OCI-M2 (cell line): ENCODE measurements around the gene ANKRD28.
"Not testable (repeated sequence)": the region's sequence is repeated elsewhere in the genome, so short reads cannot be mapped to it uniquely, and the experiment has no call there.

Experiments
- DNase-seq: peaks from one replicate; lab custom pipeline; 2025; ENCODE audit not compliant: unreplicated experiment; lab: John Stamatoyannopoulos, UW

ANKRD28 gene

GRCh38 chr3:15797642-15798303 lies at the start of gene ANKRD28:
Gene ANKRD28, minus strand, starts transcription at chr3:15797979. Its CDS starts 1,458 bp downstream, at chr3:15796521.
- DNase-seq = no peak

DNA sequence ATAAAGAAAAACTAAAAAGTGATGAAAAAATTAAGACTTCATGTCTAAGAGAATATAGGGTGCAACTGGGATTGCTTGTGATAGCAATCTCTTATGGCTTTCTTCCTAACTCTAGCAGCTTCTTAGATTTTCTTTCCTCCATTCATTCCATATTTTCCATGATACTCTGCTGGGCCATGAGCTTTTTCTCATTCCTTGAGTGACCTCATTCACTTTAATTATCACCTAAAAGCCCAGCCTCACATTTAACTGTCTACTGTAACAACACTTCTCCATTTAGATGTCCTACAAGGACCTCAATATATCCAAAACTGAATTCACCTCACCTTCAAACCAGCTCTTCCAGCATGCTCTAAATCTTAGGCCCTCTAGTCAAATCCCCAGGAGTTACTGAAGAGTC lies 49.5 kb upstream of the ANKRD28 start:
- DNase-seq = no peak

DNA sequence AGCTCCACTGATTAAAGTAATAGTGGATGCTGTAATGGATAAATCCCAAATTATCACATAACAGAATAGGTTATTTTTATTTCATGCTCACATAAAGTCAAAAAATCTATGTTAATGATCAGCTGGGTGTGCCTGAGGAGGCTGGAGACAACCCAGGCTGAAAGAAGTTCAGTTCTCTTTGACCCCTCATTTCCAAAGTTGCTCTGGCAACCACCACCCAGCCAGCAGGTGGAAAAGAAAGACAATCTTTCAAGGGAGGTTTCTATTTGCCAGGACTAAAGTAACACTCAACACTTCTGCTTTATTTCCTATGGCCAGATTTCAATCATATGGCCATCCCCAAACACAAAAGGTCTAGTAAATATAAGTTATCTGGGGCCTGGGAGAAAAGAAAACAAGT lies 48.8 kb upstream of the ANKRD28 start:
- no peak for DNase-seq

GRCh38 chr3:15845475-15845874 lies 47.7 kb upstream of the ANKRD28 start:
- no peak for DNase-seq

DNA sequence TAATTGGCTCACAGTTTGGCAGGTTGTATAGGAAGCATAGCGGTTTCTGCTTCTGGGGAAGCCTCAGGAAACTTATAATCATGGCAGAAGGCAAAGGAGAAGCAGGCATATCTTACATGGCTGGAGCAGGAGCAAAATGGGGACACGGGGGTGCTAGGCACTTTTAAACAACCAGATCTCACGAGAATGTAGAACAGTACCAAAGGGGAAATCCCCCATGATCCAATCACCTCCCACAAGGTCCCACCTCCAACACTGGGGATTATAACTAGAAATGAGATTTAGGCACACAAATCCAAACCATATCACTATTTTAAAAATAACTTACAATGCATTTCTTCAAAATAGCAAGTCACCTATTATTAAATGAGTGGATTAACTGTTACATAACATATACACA lies 47.1 kb upstream of the ANKRD28 start:
- no peak for DNase-seq

GRCh38 chr3:15841091-15841973 lies 43.6 kb upstream of the ANKRD28 start:
- DNase-seq = not testable (repeated sequence)

DNA sequence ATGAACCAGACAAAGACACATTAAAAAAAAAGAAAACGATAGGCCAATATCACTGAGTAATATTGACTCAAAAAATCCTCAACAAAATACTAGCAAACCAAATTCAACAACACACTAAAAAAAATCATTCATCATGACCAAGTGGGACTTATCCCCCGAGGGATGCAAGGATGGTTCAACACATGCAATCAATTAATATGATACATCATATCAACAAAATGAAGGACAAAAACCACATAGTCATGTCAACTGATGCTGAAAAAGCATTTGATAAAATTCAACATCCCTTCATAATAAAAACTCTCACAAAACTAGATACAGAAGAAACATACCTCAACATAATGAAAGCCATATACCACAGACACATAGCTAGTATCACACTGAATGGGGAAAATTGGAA lies 41.8 kb upstream of the ANKRD28 start:
- DNase-seq = no peak

- DNase-seq = no peak
Measured at GRCh38 chr3:15831927-15832326, 34.1 kb upstream of the ANKRD28 start.

DNA sequence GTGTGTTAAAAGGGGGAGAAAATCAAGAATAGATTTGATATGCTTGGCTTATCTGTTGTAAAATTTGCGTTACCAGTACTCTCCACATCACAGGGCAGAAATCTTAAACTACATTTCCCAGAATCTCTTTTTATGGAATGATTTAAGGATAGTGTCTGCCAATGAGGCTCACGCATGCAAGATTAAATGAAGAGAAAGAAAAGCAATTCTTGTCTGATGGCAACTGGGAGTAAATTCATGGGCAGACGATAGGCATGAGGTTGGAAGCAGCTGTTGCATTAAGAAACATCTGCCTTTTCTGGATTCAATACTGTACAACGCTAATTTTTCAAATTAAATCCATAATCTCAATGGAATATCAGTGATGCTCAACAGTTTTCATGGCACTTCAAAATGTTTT lies 27.2 kb upstream of the ANKRD28 start:
- DNase-seq = no peak

DNA sequence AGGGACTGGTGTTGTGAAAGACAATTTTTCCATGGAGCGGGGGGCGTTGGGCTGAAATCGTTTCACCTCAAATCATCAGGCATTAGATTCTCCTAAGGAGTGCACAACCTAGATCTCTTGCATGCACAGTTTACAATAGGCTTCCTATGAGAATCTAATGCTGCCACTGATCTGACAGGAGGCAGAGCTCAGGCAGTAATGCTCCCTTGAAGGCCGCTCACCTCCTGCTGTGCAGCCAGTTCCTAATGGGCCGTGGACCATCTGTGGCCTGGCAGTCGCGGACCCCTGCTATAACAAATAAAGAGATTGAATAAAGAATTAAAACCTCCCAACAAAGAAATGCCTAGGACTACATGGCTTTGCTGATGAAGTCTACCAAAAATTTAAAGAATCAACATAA lies 25.3 kb upstream of the ANKRD28 start:
- DNase-seq = no peak

- DNase-seq = no peak
Measured at GRCh38 chr3:15822281-15822680, 24.5 kb upstream of the ANKRD28 start.

DNA sequence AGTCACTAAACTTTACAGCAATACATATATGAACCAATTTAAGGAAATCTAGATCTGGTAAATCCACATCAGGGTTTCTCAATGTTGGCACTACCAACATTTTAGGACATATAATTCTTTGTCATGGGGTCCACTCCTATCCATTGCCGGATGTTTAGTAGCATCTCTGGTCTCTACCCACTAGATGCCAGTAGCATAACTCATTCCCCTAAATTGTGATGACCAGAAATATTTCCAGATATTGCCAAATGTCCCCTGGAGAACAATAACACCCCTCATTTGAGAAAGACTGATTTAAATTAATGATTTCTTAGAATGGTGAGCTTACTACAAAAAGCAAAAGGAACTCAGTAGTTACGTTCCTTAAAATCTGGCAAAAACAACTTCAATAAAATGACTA lies 23.1 kb upstream of the ANKRD28 start:
- no peak for DNase-seq

DNA sequence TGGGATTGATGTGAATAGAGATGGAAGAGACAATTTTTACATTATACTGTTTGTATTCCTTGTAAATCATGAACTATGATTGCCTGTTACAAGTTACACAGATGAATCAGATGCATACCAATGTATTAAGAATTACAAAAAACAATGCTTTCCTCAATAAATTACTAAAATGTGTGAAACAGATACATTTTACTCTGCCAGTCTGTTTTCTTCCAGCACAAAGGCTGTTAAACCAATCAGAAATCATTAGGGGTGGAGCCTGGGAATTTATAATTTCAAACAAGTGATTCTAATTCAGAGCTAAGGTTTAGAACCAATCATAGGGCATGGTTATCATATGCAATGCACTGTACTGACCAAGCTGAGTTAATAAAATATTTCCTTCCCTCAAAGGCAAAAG lies 21.8 kb upstream of the ANKRD28 start:
- DNase-seq = no peak

DNA sequence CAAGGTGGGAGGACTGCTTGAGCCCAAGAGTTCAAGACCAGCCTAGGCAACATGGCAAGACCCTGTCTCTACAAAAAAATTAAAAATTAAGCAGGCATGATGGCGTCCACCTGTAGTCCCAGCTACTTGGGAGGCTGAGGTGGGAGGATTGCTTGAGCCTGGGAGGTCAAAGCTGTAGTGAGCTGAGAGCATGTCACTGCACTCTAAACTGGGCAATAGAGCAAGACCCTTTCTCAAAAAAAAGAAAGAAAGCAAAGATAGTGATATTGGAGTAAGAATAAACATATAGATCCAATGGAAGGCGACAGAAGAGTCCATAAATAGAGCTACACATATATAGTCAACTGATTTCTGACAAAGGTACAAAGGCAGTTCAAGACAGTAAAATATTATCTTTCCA lies 21.3 kb upstream of the ANKRD28 start:
- no peak for DNase-seq

DNA sequence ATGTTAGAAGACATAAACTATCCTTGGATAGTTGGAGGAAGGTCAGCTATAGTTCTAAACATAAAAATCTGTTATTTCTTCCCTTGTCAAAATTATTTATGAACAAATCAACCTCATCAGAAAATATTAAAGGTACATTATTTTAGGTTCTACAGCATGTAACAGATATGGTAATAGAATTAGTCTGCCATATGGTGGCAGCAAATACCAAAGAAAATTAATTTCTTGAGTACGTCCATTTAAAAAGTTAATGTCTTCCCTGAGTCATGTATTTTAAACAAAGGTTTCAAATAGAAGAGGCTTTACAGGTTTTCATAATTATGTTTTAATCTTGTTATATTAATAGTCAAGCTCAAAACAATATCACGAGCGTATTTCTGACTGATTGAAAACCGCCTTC lies 17.9 kb upstream of the ANKRD28 start:
- DNase-seq = no peak

DNA sequence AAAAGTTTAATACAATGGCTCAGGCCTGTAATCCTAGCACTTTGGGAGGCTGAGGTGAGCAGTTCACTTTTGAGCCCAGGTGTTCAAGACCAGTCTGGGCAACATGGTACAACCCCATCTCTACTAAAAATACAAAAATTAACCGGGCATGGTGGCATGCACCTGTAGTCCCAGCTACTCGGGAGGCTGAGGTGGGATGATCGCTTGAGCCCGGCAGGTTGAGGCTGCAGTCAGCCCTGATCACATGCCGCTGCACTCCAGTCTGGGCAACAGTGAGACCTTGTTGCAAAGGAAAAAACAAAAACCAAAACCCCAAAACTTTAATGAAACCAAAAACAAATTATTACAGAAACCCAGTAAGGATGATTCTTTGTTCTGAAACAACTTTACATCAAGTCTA lies 15.3 kb upstream of the ANKRD28 start:
- DNase-seq = not testable (repeated sequence)

- no peak for DNase-seq
Measured at GRCh38 chr3:15812183-15812582, 14.4 kb upstream of the ANKRD28 start.

DNA sequence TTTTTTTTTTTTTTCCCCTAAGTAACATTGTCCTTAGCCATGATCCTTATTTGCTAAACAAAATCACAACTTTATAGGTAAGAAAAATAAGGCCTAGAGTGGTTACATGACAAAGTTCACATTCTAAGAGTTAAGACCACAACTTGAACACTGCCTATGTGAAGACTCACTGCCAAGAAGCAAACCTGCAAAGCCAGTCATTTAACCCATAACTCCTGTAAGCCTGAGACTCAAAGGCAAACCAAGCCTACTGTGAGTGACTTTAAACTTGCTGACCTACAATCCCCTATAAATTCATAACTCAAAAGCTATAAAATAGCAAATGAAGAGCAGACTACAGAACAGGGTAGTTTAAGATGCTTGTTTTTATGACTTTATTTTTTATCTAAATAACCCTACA lies 12.9 kb upstream of the ANKRD28 start:
- DNase-seq = no peak

- DNase-seq = no peak
Measured at GRCh38 chr3:15809313-15809712, 11.5 kb upstream of the ANKRD28 start.

DNA sequence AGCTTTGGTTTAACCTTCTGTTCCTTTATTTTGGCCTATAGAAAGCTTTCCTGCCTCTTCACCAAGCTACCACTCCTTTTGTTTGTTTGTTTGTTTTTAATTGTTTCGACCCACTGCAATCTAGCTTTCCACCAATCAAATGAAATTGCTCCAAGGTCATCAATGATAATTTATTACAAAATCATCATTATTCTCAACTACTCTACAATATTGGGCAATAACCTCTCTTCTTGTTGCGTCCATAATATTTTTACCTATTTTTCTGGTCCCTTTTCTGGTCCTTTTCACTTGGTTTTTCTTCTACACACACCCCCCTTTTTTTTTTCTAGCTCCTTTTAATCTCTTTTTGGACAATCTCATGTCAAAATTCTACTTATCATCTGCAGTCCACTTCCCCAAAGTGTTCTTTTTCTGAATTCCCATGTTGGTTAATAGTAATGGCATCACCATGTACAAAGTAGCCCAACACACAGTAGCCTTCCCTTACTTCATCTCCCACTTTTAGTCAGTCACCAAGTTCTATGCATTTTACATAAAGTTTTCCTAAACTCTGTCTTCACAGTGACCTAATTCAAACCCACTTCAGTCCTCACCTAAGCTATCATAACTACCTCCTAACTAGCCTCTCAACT lies 11.0 kb upstream of the ANKRD28 start:
- no peak for DNase-seq

GRCh38 chr3:15805756-15806266 lies 8.0 kb upstream of the ANKRD28 start:
- DNase-seq = no peak

GRCh38 chr3:15804553-15805095 lies 6.8 kb upstream of the ANKRD28 start:
- DNase-seq = no peak
